ENCODE results near the gene HERC5.
A peak's percentile ranks its signal among the peaks of the same experiment; 100 is the strongest.

Gene HERC5

GRCh38 chr4:88456670-88457306 is at the start of gene HERC5:
TSS of gene HERC5 (plus strand) at chr4:88457119. CDS start at chr4:88457270, 151 bp downstream.
- H3K4me3 ChIP-seq (replicated peaks in 1 of 2; ENCODE audit: low read depth in 2 of 2, low read length in 2 of 2), result peak within 1 kb of the TSS; percentile 48 to 59
- peak; percentile 90 to 95 for DNase-seq (ENCODE audit: low read depth in 2 of 2)
- TF ChIP-seq CTCF (IDR thresholded peaks at IDR 0.05; ENCODE audit: low read depth, low read length), result peak; percentile 60

GRCh38 chr4:88409206-88409605 is 47.7 kb upstream of the HERC5 start:
- no peak for TF ChIP-seq CTCF (IDR thresholded peaks at IDR 0.05; ENCODE audit: low read depth, low read length)
- no peak for DNase-seq (ENCODE audit: low read depth in 2 of 2)
- no peak overlapping the region for H3K4me3 ChIP-seq (replicated peaks in 1 of 2; ENCODE audit: low read depth in 2 of 2, low read length in 2 of 2)

- TF ChIP-seq CTCF (IDR thresholded peaks at IDR 0.05; ENCODE audit: low read depth, low read length), result no peak
- DNase-seq (ENCODE audit: low read depth in 2 of 2), result no peak
Measured at GRCh38 chr4:88409789-88410188, 47.1 kb upstream of the HERC5 start.

GRCh38 chr4:88411491-88412096 is 45.3 kb upstream of the HERC5 start:
- no peak for TF ChIP-seq CTCF (IDR thresholded peaks at IDR 0.05; ENCODE audit: low read depth, low read length)
- no peak for DNase-seq (ENCODE audit: low read depth in 2 of 2)
- no peak overlapping the region for H3K4me3 ChIP-seq (replicated peaks in 1 of 2; ENCODE audit: low read depth in 2 of 2, low read length in 2 of 2)

More at GRCh38 chr4:88409789-88410188, 47.1 kb upstream of the HERC5 start:
- H3K4me3 ChIP-seq (replicated peaks in 1 of 2; ENCODE audit: low read depth in 2 of 2, low read length in 2 of 2), result no peak overlapping the region

GRCh38 chr4:88413801-88414200 is 43.1 kb upstream of the HERC5 start:
- H3K4me3 ChIP-seq (replicated peaks in 1 of 2; ENCODE audit: low read depth in 2 of 2, low read length in 2 of 2), result no peak overlapping the region
- TF ChIP-seq CTCF (IDR thresholded peaks at IDR 0.05; ENCODE audit: low read depth, low read length), result no peak
- DNase-seq (ENCODE audit: low read depth in 2 of 2), result no peak

GRCh38 chr4:88414755-88415154 is 42.2 kb upstream of the HERC5 start:
- no peak for DNase-seq (ENCODE audit: low read depth in 2 of 2)
- H3K4me3 ChIP-seq (replicated peaks in 1 of 2; ENCODE audit: low read depth in 2 of 2, low read length in 2 of 2), result no peak overlapping the region
- TF ChIP-seq CTCF (IDR thresholded peaks at IDR 0.05; ENCODE audit: low read depth, low read length), result no peak

All from cardiac fibroblast (primary cell).